GM21825 (cell line): ENCODE results near the gene MPST.

ENCODE experiments used
- ATAC-seq: cut with Tn5 transposase; IDR thresholded peaks from one replicate; pipeline ENCODE4 v1.9.1; 2021; ENCODE audit warnings: mild to moderate bottlenecking, moderate library complexity; ENCODE audit not compliant: unreplicated experiment

The MPST gene

DNA sequence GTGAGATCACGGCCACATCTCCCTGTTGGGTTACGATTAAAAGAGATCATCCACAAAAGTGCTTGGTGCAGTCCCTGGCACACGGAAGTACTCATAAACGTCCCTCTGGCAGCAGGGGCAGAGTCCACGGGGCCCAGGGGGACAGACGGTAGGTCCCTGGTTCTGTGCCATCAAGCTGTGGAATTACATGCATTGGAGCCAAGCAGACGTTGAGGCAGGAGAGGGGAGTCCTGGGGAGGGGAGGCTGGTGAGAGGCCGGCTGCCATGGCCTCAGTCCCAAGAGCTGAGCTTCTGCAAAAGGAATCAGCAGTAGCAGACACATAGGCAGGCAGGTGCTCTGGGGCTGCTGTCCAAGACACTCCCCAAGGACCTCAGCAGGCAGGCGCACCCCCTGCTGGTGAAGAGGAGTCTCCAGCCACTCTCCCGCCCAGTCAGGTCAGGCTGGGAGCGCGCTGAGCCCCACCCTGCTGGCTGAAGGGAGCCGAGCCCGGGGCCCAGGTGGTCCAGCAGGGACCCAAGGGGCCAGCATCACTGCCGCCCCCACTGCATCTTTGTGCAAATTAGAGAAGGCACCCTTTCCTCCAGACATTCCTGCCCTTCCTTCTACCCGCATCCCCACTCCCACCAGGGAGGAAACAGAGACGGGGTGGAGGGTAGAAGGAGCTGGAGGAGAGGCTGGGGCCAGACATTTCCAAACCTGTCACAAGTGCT lies 24.4 kb downstream of the MPST start:
- peak; percentile 57 for ATAC-seq

DNA sequence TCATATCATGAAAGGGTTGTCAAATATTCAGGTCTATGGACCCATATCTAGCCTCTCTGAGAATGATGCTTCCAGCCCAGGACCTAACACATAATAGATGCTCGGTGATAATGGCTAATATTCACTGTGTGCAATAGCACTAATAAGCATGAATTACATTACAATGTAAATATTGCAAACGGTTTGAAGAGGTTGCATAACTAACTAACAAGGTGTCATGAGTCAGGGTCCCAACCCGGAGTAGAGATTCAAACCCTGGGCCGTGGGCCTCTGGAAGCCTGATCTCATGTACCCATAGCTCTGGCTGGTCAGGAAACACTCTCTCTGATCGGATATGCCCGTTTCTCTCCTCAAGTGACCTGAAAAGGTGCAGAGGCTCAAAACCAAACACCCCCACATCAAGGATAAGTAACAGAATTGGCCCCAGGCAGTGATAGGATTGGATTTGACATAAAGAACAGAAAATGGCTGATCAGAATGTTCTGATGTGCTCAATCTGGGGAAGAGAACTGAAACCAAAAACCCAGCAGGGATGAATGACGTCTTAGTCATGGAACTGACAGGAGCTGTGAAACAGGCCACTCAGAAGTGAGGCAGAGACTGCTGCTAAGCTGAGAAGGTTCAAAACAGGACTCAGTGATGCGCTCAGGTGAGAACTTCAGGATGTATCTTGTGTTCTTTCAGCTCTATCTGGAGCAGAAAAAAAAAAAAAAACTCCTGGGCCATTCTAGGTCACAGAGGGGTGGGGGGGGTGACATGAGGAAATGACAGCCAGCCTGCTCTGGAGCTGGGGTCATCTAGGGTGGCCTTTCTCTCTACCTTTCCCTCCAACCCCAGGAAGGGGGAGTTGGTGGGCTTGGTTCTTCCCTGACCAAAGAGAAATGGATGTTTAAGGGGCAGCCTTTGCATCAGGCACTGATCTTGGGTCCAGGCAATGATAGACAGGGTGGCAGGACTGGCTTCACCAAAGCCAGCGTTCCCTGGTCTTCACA lies 25.4 kb downstream of the MPST start:
- ATAC-seq: no peak

DNA sequence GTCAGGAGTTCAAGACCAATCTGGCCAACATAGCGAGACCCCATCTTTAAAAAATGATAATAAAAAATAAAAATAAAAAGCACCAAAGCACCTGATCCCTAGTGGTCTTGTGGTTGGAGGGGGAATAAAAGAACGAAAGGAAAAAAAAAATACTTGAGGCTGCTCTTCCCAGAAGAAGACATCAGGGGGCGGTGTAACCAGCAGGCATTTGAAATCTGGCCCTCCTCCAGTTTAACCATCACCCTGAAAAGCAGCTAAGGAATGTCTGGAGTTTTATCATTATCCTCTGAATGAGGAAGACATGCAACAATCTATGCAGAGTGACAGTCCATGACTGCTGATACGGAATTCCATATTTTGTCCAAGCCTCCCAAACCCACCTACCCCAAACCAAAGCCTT lies 26.4 kb downstream of the MPST start:
- no peak for ATAC-seq

DNA sequence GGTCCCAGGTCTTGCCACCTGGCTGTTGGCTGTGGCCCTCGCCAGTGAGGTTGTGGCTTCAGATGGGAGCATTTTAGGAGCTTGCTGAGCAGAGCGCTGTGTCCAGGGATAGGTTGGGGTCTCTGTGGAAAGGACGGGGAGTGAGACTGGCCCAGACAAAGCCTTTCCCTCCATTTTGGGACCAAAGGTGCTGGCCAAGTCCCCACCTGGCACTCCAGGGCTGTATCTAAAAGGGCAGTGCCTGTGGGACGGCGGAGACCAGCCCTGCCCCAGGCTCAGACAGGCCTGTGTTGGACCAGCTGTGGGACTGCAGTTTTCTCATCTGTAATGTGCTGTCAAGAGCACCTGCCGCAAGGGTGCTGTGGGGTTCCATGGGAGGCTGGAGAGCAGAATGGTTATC lies 27.0 kb downstream of the MPST start:
- ATAC-seq: no peak

DNA sequence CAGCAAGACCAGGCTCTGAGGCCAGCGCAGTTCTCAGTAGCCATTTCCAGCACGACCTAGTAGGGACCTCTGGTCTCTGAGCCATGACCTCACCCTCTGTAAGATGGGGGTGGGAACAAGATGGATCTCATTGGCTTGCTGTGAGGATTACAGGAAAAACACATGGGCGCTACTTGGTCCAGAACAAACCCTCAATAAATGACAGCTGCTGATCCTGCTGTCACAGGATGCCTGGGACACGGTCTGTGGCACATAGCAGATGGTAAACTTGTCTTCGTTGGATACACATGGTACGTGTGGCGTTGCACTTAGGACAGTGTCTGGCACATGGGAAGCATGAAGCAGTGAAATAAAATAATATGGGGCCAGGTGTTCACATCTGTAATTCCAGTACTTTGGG lies 27.5 kb downstream of the MPST start:
- ATAC-seq: no peak

DNA sequence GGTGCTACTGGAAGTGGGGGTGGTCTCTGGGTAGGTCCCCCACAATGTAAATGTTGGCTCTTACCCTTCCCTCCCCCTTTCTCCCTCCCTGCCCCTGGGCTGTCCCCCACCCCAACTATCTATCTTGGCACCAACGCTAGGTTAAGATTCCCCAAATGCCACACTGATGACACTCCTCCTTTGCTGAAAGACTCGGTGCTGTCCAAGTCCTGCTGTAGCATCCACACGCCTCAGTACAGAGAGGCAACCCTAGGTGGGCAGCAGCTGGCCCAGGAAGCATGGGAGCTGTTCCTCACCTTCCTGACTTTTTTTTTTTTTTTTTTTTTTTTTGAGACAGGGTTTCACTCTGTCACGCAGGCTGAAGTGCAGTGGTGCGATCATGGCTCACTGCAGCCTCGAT lies 28.6 kb downstream of the MPST start:
- no peak for ATAC-seq

DNA sequence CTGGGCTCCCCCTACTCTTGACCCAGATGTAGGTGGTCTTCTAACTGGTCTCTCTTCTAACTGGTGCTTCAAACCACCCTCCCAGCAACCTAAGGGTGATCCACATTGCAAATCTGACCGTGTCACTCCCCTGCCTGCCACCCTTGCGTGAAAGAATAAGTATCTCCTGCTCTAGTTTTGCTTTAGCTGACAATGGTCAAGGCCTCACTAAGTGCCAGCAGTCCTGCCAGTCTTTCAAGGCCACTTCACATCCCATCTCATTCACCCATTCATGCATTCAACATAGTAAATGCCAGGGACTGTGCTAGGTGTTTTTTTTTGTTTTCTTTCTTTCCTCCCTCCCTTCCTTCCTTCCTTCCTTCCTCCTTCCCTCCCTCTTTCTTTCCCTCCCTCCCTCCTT lies 29.7 kb downstream of the MPST start:
- no peak for ATAC-seq

DNA sequence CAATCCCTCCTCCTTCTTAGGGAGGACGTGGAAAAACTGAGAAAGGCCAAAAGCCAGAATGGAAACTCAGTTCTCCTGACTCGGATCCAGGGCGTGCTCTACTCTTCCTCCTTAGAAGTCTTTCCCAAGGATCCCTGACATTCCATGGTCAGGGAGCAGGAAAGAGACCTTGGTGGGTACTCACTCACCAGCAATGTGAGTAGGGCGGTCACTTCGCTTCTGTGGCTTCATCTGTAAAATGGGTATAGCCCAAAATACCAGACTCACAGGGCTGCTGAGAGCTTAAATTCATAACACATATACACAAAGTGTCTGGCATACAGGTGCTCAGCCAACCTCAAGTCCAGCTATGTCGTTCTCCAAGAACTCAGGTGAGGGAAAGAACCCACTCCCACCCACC lies 31.4 kb downstream of the MPST start:
- ATAC-seq: no peak

DNA sequence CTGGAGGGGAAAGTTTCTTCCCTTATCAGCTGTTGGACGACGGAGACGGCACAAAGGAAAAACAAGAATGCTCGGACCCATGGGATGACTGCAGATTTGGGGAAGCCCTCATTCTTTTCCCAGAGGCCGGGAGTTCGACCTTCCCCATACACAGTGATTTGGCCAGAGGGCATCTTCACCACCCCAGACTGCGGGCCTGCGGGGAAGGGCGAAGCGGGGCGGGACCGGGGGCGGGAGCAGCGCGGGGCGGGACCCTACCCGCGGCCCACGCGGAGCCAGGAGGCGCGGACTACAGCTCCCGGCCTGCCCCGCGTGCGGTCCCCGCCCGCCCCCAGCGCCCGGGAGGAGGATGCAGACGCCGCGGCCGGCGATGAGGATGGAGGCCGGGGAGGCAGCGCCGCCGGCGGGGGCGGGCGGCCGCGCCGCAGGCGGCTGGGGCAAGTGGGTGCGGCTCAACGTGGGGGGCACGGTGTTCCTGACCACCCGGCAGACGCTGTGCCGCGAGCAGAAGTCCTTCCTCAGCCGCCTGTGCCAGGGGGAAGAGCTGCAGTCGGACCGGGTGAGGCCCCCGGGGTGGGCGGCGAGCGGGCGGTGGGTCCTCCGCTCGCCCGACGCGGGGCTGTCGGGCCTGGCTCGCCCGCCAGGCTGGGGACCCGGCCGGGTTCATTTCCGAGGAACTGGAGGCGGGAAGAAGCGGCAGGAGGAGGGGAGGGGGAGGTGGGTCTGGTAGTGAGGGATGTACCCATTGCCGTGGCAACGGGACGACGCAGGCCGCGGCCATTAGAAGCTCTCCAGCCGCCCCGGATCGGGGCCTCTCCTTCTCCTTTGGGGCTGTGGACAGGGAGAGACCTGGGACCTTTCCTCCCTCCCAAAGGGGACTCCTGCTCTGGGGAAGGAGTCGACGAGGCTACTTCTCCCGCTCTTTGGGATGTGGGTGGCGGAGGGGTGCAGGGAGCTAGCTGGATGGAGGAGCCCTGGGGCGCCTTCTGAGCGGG lies 32.1 kb downstream of the MPST start, which contains the start of gene KCTD17:
Gene KCTD17, plus strand, starts transcription at position 352 of the 995 bp plus-strand sequence. Its CDS starts 19 bp downstream, at position 371.
- peak; percentile 68 for ATAC-seq

DNA sequence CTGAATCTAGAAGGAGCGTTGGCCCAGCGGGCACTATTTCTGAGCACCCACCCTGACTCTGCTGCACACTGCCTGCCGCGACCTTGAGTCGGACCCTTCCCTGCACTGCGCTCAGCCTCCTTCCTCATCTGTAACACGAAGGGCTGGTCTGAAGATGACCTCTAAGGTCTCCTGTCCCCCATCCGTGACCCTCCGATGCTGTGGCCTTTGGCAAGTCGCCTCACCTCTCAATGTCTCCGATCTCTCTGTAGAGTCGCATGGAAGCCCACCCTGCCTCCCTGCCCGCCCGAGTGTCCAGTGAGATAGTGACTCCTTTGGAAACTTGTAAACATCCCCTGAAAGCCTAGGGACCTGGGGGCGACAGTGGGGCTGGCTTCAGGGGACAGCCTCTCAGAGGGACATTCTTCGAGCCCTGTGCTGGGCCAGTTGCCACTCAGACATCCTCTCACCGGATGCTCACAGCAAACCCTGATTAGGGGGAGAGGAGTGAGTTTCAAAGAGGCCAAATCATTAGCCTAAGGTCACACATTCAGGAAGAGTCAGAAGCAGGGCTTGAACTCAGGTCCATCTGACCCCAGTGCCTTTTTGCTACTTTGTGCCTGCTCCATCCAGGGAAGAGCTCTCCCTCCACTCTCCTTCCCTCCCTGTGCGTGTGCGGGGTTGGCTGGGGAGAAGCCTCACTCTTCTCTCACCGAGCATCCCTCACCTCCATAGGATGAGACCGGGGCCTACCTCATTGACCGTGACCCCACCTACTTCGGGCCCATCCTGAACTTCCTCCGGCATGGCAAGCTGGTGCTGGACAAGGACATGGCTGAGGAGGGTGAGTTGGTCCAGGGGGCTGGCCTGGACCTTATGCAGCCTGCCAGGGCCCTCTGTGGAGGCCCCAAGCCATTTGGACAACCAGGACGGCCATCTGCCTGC lies 33.1 kb downstream of the MPST start:
- ATAC-seq: no peak

DNA sequence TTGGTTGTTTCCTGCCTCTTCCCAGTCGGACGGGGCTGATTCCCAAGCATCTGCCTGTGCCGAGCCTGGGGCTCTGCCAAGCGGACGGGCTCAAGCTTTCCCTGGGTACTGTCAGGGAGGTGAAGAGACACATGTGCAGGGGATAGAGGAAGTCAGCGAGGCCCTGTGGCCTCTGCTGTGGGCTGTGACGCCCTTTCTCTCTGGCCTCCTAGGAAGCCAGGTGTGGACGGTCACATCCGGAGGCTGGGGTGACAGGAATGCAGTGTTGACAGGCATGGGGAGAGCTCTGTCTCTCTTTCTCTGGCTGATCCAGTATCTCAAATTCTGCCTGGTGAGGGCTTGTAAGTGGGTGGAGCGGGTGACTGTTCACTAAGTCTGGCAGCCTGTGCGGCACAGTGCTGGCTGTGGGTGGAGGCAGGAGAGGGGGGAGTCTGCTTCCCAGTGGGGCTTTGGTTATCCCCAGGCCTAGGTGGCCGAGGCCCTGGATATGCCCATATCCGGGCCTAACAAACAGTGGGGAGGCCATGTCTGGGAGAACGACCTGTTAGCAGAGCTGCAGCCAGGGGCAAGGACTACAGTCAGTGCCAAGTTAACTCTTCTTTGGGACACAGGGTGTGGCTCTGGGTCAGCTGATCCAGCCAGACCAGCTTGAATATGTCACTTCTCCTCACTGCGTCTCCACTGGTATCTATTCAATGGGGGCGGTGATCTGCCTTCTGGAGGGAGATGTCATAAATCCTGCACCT lies 33.9 kb downstream of the MPST start:
- ATAC-seq: no peak

DNA sequence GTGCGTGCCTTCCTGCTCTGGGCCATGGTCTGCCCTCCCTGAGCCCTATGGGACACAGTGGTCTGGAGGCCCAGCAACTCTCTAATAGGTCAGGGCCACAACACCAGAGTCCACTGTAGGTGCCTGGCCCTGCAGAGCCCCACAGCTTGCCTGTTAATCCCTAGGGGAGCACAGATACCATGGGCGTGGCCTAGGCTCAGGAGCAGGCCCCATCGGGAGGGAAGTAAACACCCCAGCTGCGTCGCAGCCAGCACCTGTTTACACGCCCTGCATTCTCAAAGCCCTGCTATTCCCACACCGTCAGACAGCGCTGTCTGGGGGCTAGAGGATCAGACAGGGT lies 34.5 kb downstream of the MPST start:
- ATAC-seq: no peak

DNA sequence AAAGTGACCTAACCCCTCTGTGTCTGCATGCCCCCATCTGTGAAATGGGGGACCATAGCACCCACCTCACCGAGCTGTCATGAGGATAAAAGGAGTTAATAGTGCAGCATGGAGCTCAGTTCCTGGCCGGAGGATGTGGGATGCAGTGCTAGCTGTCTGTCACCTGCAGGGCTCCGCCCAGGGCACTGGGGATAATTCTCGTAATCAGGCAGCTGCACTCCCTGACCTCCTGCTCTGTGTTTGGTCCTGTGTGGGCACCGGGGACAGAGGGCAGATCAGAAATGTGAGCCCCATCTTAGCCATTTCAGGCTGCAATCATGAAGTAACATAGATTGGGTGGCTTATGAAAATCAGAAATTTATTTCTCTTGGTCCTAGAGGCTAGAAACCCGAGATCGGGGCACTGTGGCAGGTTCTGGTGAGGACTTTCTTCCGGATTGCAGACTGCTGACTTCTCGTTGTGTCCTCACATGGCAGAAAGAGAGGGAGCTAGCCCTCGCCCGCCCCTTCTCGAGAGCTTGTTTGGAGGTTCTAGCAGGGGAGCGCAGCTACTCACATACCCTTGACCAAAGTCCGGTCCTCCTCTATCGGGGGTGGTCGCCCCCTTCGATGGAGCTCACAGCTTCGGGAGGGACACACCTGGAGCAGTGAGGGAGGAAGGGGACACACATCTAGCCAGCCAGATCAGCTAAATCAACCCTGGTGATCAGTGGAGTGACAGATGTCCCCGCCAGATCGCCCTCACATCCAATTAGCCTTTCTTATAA lies 35.2 kb downstream of the MPST start:
- ATAC-seq: no peak

DNA sequence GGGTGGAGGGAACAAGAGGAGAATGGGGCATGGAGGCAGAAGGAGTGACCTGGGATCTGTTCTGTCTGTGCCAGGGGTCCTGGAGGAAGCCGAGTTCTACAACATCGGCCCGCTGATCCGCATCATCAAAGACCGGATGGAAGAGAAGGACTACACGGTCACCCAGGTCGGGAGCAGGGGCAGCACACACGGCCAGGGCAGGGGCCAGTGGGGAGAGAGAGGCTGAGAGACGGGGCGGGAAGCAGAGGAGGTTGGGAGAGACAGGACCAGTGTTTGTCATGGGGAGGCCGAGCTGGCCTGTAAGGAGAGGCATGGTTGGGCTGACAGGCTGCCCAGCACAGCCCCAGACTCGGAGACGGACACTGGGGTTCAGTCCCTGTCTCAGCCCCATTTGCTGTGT lies 36.7 kb downstream of the MPST start:
- ATAC-seq: no peak

DNA sequence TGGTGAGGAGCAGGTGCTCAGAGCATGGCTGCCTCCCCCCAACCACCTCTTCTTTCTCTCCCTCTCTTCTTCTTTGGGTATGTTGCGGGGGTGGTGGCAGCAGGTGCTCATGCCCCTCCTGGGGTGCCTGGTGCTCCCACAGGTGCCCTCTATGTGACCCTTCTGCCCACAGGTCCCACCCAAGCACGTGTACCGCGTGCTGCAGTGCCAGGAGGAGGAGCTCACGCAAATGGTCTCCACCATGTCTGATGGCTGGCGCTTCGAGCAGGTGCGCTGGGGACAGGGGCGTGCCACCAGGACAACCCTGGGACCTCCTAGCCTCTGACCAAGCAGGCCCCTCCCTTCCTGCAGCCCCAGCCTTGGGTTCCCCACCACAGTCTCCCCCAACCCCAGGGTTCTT lies 37.7 kb downstream of the MPST start:
- no peak for ATAC-seq

DNA sequence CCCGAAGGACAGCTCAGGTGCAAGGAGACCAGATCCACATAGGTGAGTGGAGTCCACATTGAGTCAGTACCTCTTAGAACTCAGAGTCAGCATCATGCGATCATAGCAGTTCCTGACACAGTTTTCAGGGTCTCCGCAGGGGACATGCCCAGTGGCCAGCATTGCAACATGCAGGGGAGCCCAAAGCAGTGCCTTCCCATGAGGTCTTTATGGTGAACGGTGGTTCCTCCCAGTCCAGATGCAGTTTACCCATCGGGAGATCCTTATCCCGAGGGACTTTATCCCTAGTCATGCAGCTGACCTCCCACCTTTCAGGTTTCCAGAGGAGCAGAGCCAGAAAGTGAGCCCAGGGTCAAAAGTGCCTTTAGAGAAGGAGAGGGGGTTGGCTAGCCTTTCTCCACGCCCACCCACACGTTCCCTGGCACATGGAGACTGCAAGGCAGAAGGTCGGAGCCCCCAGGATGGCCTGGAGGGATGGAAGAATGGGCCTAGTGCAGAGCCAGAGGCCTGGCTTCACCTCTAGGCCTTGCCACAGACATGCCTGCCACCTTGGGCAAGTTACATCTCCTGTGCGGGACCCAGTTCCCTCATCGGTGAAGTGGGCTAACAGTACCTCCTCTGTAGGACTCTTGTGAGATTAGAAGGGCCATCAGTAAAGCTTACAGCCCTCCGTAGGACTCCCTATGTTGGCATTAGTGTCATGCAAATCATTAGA lies 38.4 kb downstream of the MPST start:
- ATAC-seq: no peak

DNA sequence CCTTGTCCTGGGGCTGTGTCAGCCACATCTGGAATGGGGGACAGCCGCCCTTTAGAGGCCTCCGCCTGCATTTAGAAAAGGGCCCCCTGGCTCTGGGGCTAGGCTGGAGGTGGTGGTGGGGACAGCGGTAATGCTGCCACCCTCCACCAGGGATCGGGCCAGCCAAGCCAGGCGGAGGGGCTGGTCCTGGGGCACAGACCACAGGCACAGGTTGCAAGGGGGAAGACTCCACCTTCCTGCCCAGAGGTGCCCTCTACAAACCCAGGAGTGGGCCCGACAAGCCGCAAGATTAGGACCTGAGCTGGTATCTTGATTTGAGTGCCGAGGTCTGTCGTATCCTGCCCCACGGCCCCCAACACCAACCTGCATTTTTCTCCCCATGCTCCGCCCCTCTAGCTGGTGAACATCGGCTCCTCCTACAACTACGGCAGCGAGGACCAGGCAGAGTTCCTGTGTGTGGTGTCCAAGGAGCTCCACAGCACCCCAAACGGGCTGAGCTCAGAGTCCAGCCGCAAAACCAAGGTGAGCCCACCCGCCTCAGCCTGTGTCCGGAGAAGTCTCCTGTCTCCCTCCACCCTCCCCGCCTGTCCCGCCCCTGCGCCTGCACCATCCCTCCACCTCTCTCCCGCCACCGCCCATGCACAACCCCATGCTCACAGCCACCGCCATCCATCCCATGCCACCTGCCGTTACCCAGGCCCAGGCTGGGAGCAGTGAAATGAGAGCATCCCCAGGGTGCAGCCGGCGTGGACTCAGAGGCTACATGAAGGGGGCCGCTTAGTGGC lies 39.6 kb downstream of the MPST start:
- no peak for ATAC-seq
